Endothelial cell of umbilical vein (primary cell): ENCODE results near the gene UBL3. TPM values are rescaled to one million over a fixed set of nuclear protein-coding genes. Genes with fewer than 3 reads are reported as not detected.

Experiments used
- BruUV-seq: library from RNA; stranded (reverse); fragments of 400-500 nt; replicated peaks from 2 replicates; lab custom pipeline; 2021; lab: Mats Ljungman, UMichigan
- CTCF ChIA-PET: fragments of 300-600, 350-600 bp; sonication (Branson Sonifier 250); formaldehyde crosslinking; loops from one replicate; lab custom pipeline; 2021; ENCODE audit warnings: antibody characterized with exemption, inconsistent platforms; lab: Charles Lee
- POLR2A ChIA-PET: fragments of 300-600, 350-600 bp; sonication (Branson Sonifier 250); formaldehyde crosslinking; loops from one replicate; lab custom pipeline; 2021; ENCODE audit warnings: antibody characterized with exemption, inconsistent platforms; lab: Charles Lee
- DNase-seq: peaks from one replicate; pipeline ENCODE4 v3.0.0-alpha.2; 2011; ENCODE audit warnings: low read depth, low spot score
- FAIRE-seq: peaks from 2 replicates; lab custom pipeline; 2011; peaks lifted over from hg19 to GRCh38; lab: Jason Lieb, UNC
- H2AFZ ChIP-seq: 2 replicates; pipeline ENCODE4 v1.6.0; 2012; ENCODE audit warnings: low read depth, low read length, control low read depth, inconsistent platforms
- H3K27ac ChIP-seq: 2 replicates; pipeline ENCODE4 v1.5.1; 2011; ENCODE audit warnings: low read depth, mild to moderate bottlenecking, control low read depth, low read length, moderate library complexity; ENCODE audit not compliant: insufficient read depth
- H3K27me3 ChIP-seq, 2 experiments: 2 replicates each; pipeline versions ENCODE4 v1.6.0 to v1.6.1; 2011; ENCODE audit warnings: low read length in 2 of 2, mixed read lengths in 1 of 2; ENCODE audit not compliant: control insufficient read depth in 2 of 2, insufficient read depth in 2 of 2
- H3K36me3 ChIP-seq, 2 experiments: 2 replicates in 1 of 2; 3 replicates in 1 of 2; pipeline ENCODE4 v1.5.1; 2011; ENCODE audit warnings: low read length in 2 of 2, mild to moderate bottlenecking in 1 of 2, moderate library complexity in 1 of 2; ENCODE audit not compliant: control insufficient read depth in 2 of 2, insufficient read depth in 2 of 2; ENCODE audit errors: extremely low read depth in 1 of 2
- H3K4me1 ChIP-seq: 3 replicates; pipeline ENCODE4 v1.5.1; 2011; ENCODE audit warnings: mild to moderate bottlenecking, low read length; ENCODE audit not compliant: control insufficient read depth, insufficient read depth; ENCODE audit errors: extremely low read depth
- H3K4me2 ChIP-seq: 2 replicates; pipeline ENCODE4 v1.6.1; 2011; ENCODE audit warnings: low read length, control low read depth, mixed read lengths; ENCODE audit not compliant: insufficient read depth
- H3K4me3 ChIP-seq, 3 experiments: fragments of 200-600 bp in 1 of 3; sonication (generic), shearing (Covaris generic) in 1 of 3; replicated peaks in 1 of 3; 2 replicates each; pipeline ENCODE4 v1.5.1; 2011 to 2016; ENCODE audit warnings: control low read depth in 3 of 3, low read length in 3 of 3, mild to moderate bottlenecking in 2 of 3, inconsistent platforms in 1 of 3, low read depth in 1 of 3, moderate library complexity in 1 of 3; ENCODE audit not compliant: insufficient read depth in 1 of 3
- H3K79me2 ChIP-seq: 2 replicates; pipeline ENCODE4 v1.6.0; 2012; ENCODE audit warnings: low read length, inconsistent platforms; ENCODE audit not compliant: control insufficient read depth, insufficient read depth
- H3K9ac ChIP-seq: replicated peaks from 2 replicates; pipeline ENCODE3; 2011; ENCODE audit warnings: low read length, control low read depth; ENCODE audit not compliant: insufficient read depth; ENCODE audit errors: extremely low read depth
- H3K9me1 ChIP-seq: replicated peaks from 3 replicates; pipeline ENCODE4 v1.6.0; 2011; ENCODE audit warnings: mild to moderate bottlenecking, low read length; ENCODE audit not compliant: control insufficient read depth, insufficient read depth; ENCODE audit errors: extremely low read depth
- H3K9me3 ChIP-seq: replicated peaks from 2 replicates; pipeline ENCODE4 v1.5.1; 2012; ENCODE audit warnings: low read length, inconsistent platforms; ENCODE audit not compliant: control insufficient read depth, insufficient read depth
- H4K20me1 ChIP-seq: replicated peaks from 2 replicates; pipeline ENCODE3; 2011; ENCODE audit warnings: mild to moderate bottlenecking, low read length; ENCODE audit not compliant: control insufficient read depth, insufficient read depth; ENCODE audit errors: extremely low read depth
- EZH2 ChIP-seq: IDR thresholded peaks from 2 replicates; pipeline ENCODE4 v1.6.1; 2012; ENCODE audit warnings: borderline replicate concordance, low read depth, mild to moderate bottlenecking, moderate library complexity, low read length, inconsistent platforms; ENCODE audit not compliant: severe bottlenecking
- FOS ChIP-seq: IDR thresholded peaks from 2 replicates; pipeline ENCODE4 v1.6.1; 2011; ENCODE audit warnings: mild to moderate bottlenecking, low read length, moderate library complexity, borderline replicate concordance; ENCODE audit not compliant: insufficient read depth
- GATA2 ChIP-seq: IDR thresholded peaks from 2 replicates; pipeline ENCODE4 v1.7.0; 2011; ENCODE audit warnings: low read depth, mild to moderate bottlenecking, moderate library complexity, mixed read lengths, low read length; ENCODE audit not compliant: insufficient read length, insufficient read depth
- JUN ChIP-seq: IDR thresholded peaks from 2 replicates; pipeline ENCODE4 v1.6.1; 2011; ENCODE audit warnings: borderline replicate concordance, low read depth; ENCODE audit not compliant: insufficient read length, insufficient read depth
- MYC ChIP-seq: IDR thresholded peaks from one replicate; pipeline ENCODE4 v1.6.1; 2011; ENCODE audit warnings: mild to moderate bottlenecking, low read depth, low read length
- POLR2A ChIP-seq: IDR thresholded peaks from 2 replicates; pipeline ENCODE4 v1.6.1; 2012; ENCODE audit warnings: low read depth, mild to moderate bottlenecking, control low read depth, low read length
- POLR2AphosphoS5 ChIP-seq: IDR thresholded peaks from 2 replicates; pipeline ENCODE4 v1.6.1; 2012; ENCODE audit warnings: low read depth, mild to moderate bottlenecking, control low read depth, low read length, moderate library complexity; ENCODE audit not compliant: insufficient read depth
- dilution Hi-C: fragments of 300-500 bp; cut with MboI; formaldehyde crosslinking; loops from one replicate; pipeline ENCODE4 v1.15.0; 2019; ENCODE audit warnings: low sequenced_read_pairs; ENCODE audit not compliant: extremely low pct_ligation_motif_present
- intact Hi-C: fragments of 100-400 bp; cut with micrococcal nuclease; formaldehyde crosslinking; loops from one replicate; pipeline ENCODE4 v1.10.0; 2022
- polyA plus RNA-seq, 4 experiments: library from polyadenylated mRNA; depleted of rRNA in 3 of 4; stranded (reverse) in 3 of 4; unstranded in 1 of 4; fragments of >200 nt; gene quantifications; 2 replicates each; pipeline versions ENCODE4 v1.2.1 to v1.2.3, GENCODE V29; 2011 to 2012; ENCODE audit warnings: missing spikeins in 1 of 4
- total RNA-seq: library from RNA; stranded (reverse); gene quantifications from 2 replicates; pipeline ENCODE4 v1.2.3, GENCODE V29; 2021
- TF ChIP-seq, protein P1 (sequence below), 2 donors: IDR thresholded peaks; 1 replicate in 1 of 2; 2 replicates in 1 of 2; pipeline ENCODE4 v1.5.1; 2011; ENCODE audit warnings: low read length in 2 of 2, mild to moderate bottlenecking in 2 of 2, moderate library complexity in 2 of 2, control low read depth in 1 of 2, inconsistent platforms in 1 of 2, low read depth in 1 of 2; ENCODE audit not compliant: insufficient read depth in 1 of 2; ENCODE audit errors: extremely low read depth in 1 of 2
- TF ChIP-seq, protein P2 (sequence below): IDR thresholded peaks from 2 replicates; pipeline ENCODE4 v1.6.1; 2011; ENCODE audit not compliant: insufficient read depth, insufficient read length

The UBL3 gene
- total and polyA plus RNA-seq, 2 donors (not counting 3 experiments of a cell fraction or from before 2014, with no cell fraction given) = 4.8 to 11.8 TPM

DNA sequence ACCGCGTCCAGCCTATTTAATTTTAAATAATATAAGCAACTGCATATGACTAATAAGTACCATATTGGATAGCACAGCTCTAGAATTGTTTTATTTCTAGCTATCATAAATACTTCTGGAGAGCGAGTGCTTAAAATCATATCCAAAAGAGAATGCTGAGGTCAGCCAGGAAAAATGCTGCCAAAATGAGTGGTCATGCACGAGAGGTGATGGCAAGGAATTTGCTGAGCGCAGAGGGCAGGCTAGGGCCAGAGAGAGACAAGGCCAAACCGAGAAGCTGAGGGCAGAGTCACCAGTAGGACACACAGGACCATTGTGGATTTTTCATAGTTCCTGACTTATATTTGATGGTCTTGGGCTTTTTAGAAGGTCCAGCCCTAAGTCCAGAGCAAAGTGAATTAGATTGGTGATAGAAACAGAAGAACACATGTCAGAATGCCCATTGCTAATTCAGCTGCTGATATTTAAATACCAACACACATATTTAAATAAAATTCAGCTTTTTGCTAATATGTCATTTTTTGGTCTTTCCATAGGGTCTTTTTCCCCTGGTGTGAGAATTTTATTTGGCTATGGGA is 33.6 kb upstream of the UBL3 start:
- intact Hi-C loops (no loop called here), dilution Hi-C loops (no loop called here)
- no peak overlapping the region for H3K4me2 ChIP-seq
- H3K4me3 ChIP-seq = no peak overlapping the region
- H2AFZ ChIP-seq = no peak overlapping the region
- peaks cover 2 to 8% of the 10 kb centered on the region in 2 experiments for H3K27me3 ChIP-seq
- H3K36me3 ChIP-seq = no peaks in the 10 kb centered on the region
- DNase-seq (no peak), FAIRE-seq (no peak)
- H3K27ac ChIP-seq = no peak overlapping the region
- no TSS peak for BruUV-seq
- H3K9me1 ChIP-seq = no peaks in the 10 kb centered on the region
- H4K20me1 ChIP-seq = no peaks in the 10 kb centered on the region
- H3K79me2 ChIP-seq = no peaks in the 10 kb centered on the region
- CTCF ChIA-PET = no interaction called here
- no peaks in the 10 kb centered on the region for H3K4me1 ChIP-seq
- POLR2A ChIA-PET = no interaction called here
- no peak overlapping the region for H3K9ac ChIP-seq
- H3K9me3 ChIP-seq = no peaks in the 10 kb centered on the region
- TF ChIP-seq GATA2 = no peak
- no peak for TF ChIP-seq POLR2A
- TF ChIP-seq, protein P1, sequence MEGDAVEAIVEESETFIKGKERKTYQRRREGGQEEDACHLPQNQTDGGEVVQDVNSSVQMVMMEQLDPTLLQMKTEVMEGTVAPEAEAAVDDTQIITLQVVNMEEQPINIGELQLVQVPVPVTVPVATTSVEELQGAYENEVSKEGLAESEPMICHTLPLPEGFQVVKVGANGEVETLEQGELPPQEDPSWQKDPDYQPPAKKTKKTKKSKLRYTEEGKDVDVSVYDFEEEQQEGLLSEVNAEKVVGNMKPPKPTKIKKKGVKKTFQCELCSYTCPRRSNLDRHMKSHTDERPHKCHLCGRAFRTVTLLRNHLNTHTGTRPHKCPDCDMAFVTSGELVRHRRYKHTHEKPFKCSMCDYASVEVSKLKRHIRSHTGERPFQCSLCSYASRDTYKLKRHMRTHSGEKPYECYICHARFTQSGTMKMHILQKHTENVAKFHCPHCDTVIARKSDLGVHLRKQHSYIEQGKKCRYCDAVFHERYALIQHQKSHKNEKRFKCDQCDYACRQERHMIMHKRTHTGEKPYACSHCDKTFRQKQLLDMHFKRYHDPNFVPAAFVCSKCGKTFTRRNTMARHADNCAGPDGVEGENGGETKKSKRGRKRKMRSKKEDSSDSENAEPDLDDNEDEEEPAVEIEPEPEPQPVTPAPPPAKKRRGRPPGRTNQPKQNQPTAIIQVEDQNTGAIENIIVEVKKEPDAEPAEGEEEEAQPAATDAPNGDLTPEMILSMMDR (IDR thresholded peaks at IDR 0.05; ENCODE audit: extremely low read depth in 1 of 2, insufficient read depth in 1 of 2, low read depth in 1 of 2, low read length in 2 of 2) = no peak

DNA sequence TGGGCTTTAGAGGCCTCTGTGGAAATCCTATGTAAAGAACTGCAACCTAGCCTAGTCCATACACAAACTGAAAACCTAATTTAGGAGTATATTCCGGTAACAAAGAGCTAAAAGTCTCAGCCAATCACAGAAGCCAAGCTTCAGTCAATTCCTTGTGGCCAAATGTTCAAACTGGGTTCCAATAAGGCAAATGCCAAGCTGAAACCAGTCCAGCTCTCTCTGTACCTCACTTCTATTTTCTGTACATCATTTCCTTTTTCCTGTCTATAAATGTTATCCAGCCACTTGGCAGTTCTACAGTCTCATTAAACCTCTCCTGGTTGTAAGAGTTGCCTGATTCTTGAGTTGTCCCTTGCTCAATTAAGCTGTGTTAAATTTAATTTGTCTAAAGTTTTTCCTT is 31.7 kb upstream of the UBL3 start:
- Histone ChIP-seq H3K4me1 (no peaks in the 10 kb centered on the region), H4K20me1 (no peaks in the 10 kb centered on the region), H3K9me3 (no peaks in the 10 kb centered on the region), H3K4me3 (no peak overlapping the region), H3K9me1 (no peaks in the 10 kb centered on the region), H3K9ac (no peak overlapping the region), H3K4me2 (no peak overlapping the region), H3K27me3 (peaks cover 6 to 8% of the 10 kb centered on the region in 2 experiments), H2AFZ (no peak overlapping the region), H3K36me3 (no peaks in the 10 kb centered on the region), H3K27ac (no peak overlapping the region), H3K79me2 (no peaks in the 10 kb centered on the region)
- ChIA-PET POLR2A (no interaction called here), CTCF (interaction anchor here (0.7 to 1.4 kb wide), 3 partner anchors 20 to 111 kb away, joined by 3 read pairs; no protein-coding TSS in a partner anchor)
- intact Hi-C loops = no loop called here
- FAIRE-seq (no peak), DNase-seq (no peak)
- TF ChIP-seq EZH2 = no peak
- no peak for TF ChIP-seq JUN
- TF ChIP-seq MYC = no peak
- TF ChIP-seq, protein P2, sequence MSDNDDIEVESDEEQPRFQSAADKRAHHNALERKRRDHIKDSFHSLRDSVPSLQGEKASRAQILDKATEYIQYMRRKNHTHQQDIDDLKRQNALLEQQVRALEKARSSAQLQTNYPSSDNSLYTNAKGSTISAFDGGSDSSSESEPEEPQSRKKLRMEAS = no peak
- TF ChIP-seq POLR2AphosphoS5 = no peak
- TF ChIP-seq POLR2A = no peak
- TF ChIP-seq FOS = no peak
- TF ChIP-seq, protein P1 (IDR thresholded peaks at IDR 0.05; ENCODE audit: extremely low read depth in 1 of 2, insufficient read depth in 1 of 2, low read depth in 1 of 2, low read length in 2 of 2) = no peak
- TF ChIP-seq GATA2 = no peak
- dilution Hi-C loops = no loop called here
- no TSS peak for BruUV-seq
